ENCODE measurements around the gene C4orf36.

Gene C4orf36

DNA sequence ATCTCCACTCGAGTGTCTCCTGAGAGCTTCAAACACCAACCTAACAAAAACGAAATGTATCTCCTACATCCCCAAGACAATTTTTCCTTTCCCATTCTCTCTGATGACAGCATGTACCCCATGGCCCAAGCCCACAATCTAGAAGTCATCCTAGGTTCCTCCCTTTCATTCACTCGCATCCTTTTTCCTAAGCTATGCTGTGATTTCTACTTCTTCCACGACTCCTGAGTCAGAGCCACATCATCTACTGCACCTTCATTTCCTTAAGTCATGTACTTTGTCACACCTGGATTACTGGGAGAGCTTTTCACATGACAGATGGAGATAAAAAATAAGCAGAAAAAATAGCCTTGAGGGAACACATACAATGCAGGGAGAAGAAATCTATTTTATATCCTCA lies 20.1 kb downstream of the C4orf36 start:
- Histone ChIP-seq H3K9me3 (ENCODE audit: insufficient read depth, low read length) (no peaks in the 10 kb centered on the region), H3K27me3 (ENCODE audit: insufficient read depth, insufficient read length) (no peaks in the 10 kb centered on the region), H3K4me1 (ENCODE audit: insufficient read depth, insufficient read length) (no peaks in the 10 kb centered on the region), H3K4me3 (ENCODE audit: insufficient read length, low read depth) (no peak overlapping the region), H3K36me3 (ENCODE audit: insufficient read depth, insufficient read length, low read length) (no peaks in the 10 kb centered on the region), H3K9ac (ENCODE audit: insufficient read length, low read depth) (no peak overlapping the region)
- TF ChIP-seq YY1 (IDR thresholded peaks at IDR 0.05; ENCODE audit: insufficient read depth, insufficient read length) (no peak), ZNF274 (IDR thresholded peaks at IDR 0.05; ENCODE audit: low read depth, low read length) (no peak), SUZ12 (IDR thresholded peaks at IDR 0.05; ENCODE audit: extremely low read depth, insufficient read depth, insufficient read length) (no peak)
- DNase-seq (ENCODE audit: low read depth, low spot score) = no peak

DNA sequence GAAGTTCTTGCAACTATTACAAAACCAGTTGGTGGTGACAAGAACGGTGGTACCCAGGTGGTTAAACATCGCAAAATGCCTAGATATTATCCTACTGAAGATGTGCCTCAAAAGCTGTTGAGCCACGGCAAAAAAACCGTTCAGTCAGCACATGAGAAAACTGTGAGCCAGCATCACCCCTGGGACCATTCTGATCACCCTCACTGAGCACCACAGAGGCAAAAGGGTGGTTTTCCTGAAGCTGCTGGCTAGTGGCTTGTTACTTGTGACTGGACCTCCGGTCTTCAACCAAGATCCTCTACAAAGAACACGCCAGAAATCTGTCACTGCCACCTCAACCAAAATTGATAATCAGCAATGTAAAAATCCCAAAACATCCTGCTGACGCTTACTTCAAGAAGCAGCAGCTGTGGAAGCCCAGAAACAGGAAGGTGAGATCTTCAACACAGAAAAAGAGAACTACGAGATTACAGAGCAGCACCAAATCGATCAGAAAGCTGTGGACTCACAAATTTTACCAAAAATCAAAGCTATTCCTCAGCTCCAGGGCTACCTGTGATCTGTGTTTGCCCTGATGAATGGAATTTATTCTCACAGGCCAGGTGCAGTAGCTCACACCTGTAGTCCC lies 21.7 kb downstream of the C4orf36 start:
- H3K27me3 ChIP-seq (ENCODE audit: insufficient read depth, insufficient read length) = no peaks in the 10 kb centered on the region
- no peak for DNase-seq (ENCODE audit: low read depth, low spot score)
- H3K9me3 ChIP-seq (ENCODE audit: insufficient read depth, low read length) = no peaks in the 10 kb centered on the region
- no peak overlapping the region for H3K4me3 ChIP-seq (ENCODE audit: insufficient read length, low read depth)
- no peak for TF ChIP-seq YY1 (IDR thresholded peaks at IDR 0.05; ENCODE audit: insufficient read depth, insufficient read length)
- TF ChIP-seq ZNF274 (IDR thresholded peaks at IDR 0.05; ENCODE audit: low read depth, low read length) = no peak
- TF ChIP-seq SUZ12 (IDR thresholded peaks at IDR 0.05; ENCODE audit: extremely low read depth, insufficient read depth, insufficient read length) = no peak
- no peaks in the 10 kb centered on the region for H3K4me1 ChIP-seq (ENCODE audit: insufficient read depth, insufficient read length)
- H3K9ac ChIP-seq (ENCODE audit: insufficient read length, low read depth) = no peak overlapping the region
- no peaks in the 10 kb centered on the region for H3K36me3 ChIP-seq (ENCODE audit: insufficient read depth, insufficient read length, low read length)

DNA sequence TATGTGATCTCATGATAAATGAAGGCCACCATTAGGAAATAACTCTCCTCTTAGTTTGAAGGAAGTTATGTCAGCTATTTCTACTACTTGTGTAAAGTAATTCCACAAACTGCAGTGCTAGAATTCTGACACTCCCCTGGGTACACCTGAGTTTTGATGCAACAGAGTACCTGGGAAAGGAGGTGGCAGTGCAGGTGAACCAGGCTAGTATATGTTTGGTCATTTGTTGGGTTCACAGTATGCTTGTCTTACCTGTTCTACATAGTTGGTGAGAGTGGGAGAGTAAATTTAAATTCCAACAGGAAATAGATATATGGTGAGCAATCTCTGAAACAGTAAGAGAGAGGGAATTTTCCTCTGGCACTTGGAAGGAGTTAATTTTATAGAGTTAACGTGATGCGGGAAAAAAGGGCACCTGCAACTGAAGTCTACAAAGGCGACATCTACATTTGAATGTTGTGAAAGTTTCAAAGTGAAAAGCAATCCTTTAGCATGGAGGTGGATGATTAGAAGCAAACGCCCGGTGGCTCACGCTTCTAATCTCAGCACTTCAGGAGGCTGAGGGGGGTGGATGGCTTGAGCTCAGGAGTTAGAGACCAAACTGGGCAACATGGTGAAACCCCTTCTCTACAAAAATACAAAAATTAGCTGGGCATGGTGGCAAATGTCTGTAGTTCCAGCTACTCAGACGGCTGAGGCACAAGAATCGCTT lies 34.7 kb downstream of the C4orf36 start:
- TF ChIP-seq ZNF274 (IDR thresholded peaks at IDR 0.05; ENCODE audit: low read depth, low read length) (no peak), SUZ12 (IDR thresholded peaks at IDR 0.05; ENCODE audit: extremely low read depth, insufficient read depth, insufficient read length) (no peak), YY1 (IDR thresholded peaks at IDR 0.05; ENCODE audit: insufficient read depth, insufficient read length) (no peak)
- Histone ChIP-seq H3K9ac (ENCODE audit: insufficient read length, low read depth) (no peak overlapping the region), H3K27me3 (ENCODE audit: insufficient read depth, insufficient read length) (peaks cover 36% of the 10 kb centered on the region), H3K4me1 (ENCODE audit: insufficient read depth, insufficient read length) (no peaks in the 10 kb centered on the region), H3K9me3 (ENCODE audit: insufficient read depth, low read length) (no peaks in the 10 kb centered on the region), H3K4me3 (ENCODE audit: insufficient read length, low read depth) (no peak overlapping the region), H3K36me3 (ENCODE audit: insufficient read depth, insufficient read length, low read length) (no peaks in the 10 kb centered on the region)
- peak; percentile 25 for DNase-seq (ENCODE audit: low read depth, low spot score)

DNA sequence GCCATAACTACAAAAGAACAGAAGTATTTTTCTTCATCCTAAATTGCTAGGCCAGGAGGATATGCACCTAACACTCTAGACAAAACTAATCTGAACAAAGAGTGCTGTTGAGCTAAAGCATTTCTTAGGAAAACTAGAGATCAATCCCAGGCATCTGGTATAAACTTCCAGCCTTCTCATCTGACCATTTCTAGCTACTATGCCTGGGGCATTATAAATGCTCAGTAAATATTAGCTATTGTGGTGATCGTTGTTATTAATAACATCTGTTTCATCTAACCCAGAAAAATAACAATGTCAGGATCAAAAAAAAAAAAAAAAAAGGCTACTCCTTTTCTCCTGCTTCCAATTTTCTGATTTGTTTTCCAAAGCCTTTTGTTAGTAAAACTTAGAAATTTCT lies 35.3 kb downstream of the C4orf36 start:
- peaks cover 36% of the 10 kb centered on the region for H3K27me3 ChIP-seq (ENCODE audit: insufficient read depth, insufficient read length)
- H3K4me1 ChIP-seq (ENCODE audit: insufficient read depth, insufficient read length) = no peaks in the 10 kb centered on the region
- no peak overlapping the region for H3K4me3 ChIP-seq (ENCODE audit: insufficient read length, low read depth)
- DNase-seq (ENCODE audit: low read depth, low spot score) = no peak
- TF ChIP-seq ZNF274 (IDR thresholded peaks at IDR 0.05; ENCODE audit: low read depth, low read length) (no peak), YY1 (IDR thresholded peaks at IDR 0.05; ENCODE audit: insufficient read depth, insufficient read length) (no peak), SUZ12 (IDR thresholded peaks at IDR 0.05; ENCODE audit: extremely low read depth, insufficient read depth, insufficient read length) (no peak)
- no peaks in the 10 kb centered on the region for H3K9me3 ChIP-seq (ENCODE audit: insufficient read depth, low read length)
- no peak overlapping the region for H3K9ac ChIP-seq (ENCODE audit: insufficient read length, low read depth)
- H3K36me3 ChIP-seq (ENCODE audit: insufficient read depth, insufficient read length, low read length) = no peaks in the 10 kb centered on the region

DNA sequence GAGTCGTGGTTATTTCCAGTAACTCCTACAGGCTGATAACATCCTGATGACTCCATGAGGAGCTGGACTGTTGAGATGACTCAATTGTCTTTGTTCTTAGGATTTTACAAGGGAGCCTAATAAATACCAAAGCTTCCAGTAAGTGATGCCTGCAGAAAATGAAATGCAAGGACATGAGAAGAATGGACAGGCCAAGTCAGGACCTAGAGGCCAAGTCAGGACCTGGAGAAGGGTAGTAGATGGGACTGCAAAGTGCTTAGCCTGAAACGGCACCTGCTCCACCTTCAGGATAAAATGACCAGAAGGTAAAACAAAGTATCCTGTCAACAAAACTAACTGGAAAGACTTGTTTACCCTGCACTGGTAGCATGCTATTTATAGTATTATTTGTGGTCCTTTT lies 36.6 kb downstream of the C4orf36 start:
- H3K9ac ChIP-seq (ENCODE audit: insufficient read length, low read depth) = no peak overlapping the region
- H3K4me1 ChIP-seq (ENCODE audit: insufficient read depth, insufficient read length) = no peaks in the 10 kb centered on the region
- TF ChIP-seq YY1 (IDR thresholded peaks at IDR 0.05; ENCODE audit: insufficient read depth, insufficient read length) = no peak
- TF ChIP-seq SUZ12 (IDR thresholded peaks at IDR 0.05; ENCODE audit: extremely low read depth, insufficient read depth, insufficient read length) = no peak
- TF ChIP-seq ZNF274 (IDR thresholded peaks at IDR 0.05; ENCODE audit: low read depth, low read length) = no peak
- H3K4me3 ChIP-seq (ENCODE audit: insufficient read length, low read depth) = no peak overlapping the region
- no peaks in the 10 kb centered on the region for H3K9me3 ChIP-seq (ENCODE audit: insufficient read depth, low read length)
- peaks cover 28% of the 10 kb centered on the region for H3K27me3 ChIP-seq (ENCODE audit: insufficient read depth, insufficient read length)
- no peaks in the 10 kb centered on the region for H3K36me3 ChIP-seq (ENCODE audit: insufficient read depth, insufficient read length, low read length)
- DNase-seq (ENCODE audit: low read depth, low spot score) = no peak

DNA sequence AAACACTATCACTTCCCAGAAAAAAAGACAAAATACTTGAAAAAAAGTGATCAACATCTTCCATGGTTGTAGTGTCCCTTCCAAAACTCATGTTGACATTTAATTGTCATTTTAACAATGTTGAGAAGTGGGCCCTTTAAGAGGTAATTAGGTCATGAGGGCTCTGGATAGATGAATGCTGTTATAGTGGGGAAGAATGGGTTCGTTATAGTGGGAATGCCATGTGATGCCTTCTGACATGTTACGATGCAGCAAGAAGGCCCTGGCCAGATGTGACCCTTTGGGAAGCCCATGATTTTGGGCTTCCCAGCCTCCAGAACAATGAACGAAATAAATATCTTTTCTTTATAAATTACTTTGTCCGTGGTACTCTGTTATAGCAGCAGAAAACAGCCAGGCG lies 39.0 kb downstream of the C4orf36 start:
- peaks cover 21% of the 10 kb centered on the region for H3K27me3 ChIP-seq (ENCODE audit: insufficient read depth, insufficient read length)
- no peak overlapping the region for H3K9ac ChIP-seq (ENCODE audit: insufficient read length, low read depth)
- TF ChIP-seq YY1 (IDR thresholded peaks at IDR 0.05; ENCODE audit: insufficient read depth, insufficient read length) (no peak), ZNF274 (IDR thresholded peaks at IDR 0.05; ENCODE audit: low read depth, low read length) (no peak), SUZ12 (IDR thresholded peaks at IDR 0.05; ENCODE audit: extremely low read depth, insufficient read depth, insufficient read length) (no peak)
- H3K36me3 ChIP-seq (ENCODE audit: insufficient read depth, insufficient read length, low read length) = no peaks in the 10 kb centered on the region
- peaks cover 2% of the 10 kb centered on the region for H3K4me1 ChIP-seq (ENCODE audit: insufficient read depth, insufficient read length)
- no peak overlapping the region for H3K4me3 ChIP-seq (ENCODE audit: insufficient read length, low read depth)
- no peaks in the 10 kb centered on the region for H3K9me3 ChIP-seq (ENCODE audit: insufficient read depth, low read length)
- no peak for DNase-seq (ENCODE audit: low read depth, low spot score)

DNA sequence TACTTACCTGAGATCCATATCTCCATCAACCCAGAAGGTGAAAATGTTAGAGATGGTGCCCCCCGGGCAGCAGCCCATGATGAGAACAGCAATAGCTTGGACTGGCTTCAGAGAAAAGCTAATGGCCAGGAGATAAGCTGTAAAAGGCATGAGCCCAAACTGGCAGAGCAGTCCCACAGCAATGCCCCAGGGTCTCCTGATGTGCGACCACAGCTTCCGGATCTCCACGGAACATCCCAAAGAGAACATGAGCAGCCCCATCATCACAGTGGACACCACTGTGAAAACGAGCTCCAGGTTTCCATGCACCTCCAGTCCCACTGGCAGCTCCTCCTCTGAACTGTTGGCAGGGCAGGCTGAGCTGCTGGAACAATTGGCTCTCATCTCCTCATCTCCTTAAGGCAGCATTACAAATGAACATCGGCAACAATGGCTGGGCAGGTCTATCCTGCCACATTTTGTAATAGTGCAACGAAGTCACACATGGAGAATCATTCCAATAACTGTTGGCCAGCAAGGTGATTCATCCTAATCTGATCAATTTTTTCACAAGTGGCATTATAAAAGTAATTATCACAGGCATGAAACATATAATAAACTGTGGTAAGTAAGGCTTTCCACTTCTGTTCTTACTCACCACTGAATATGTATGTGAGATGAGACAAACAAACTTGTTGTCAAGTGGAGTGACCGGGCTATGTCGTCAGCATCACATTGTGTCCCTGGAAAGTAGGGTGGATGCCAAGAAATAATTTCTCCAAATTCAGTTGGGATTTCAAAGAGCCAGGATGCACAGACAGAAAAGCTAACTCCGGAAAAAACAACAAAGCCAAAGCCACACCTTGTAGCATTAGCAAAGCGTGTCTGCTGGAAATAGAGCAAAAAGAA lies 43.2 kb downstream of the C4orf36 start, which contains the start of gene SLC10A6:
Gene SLC10A6 (minus strand): TSS at position 653 of the 888 bp plus-strand sequence. CDS start 269 bp downstream, at position 384.
- H3K36me3 ChIP-seq (ENCODE audit: insufficient read depth, insufficient read length, low read length) = no peaks in the 10 kb centered on the region
- TF ChIP-seq YY1 (IDR thresholded peaks at IDR 0.05; ENCODE audit: insufficient read depth, insufficient read length) (no peak), ZNF274 (IDR thresholded peaks at IDR 0.05; ENCODE audit: low read depth, low read length) (no peak), SUZ12 (IDR thresholded peaks at IDR 0.05; ENCODE audit: extremely low read depth, insufficient read depth, insufficient read length) (no peak)
- DNase-seq (ENCODE audit: low read depth, low spot score) = no peak
- H3K4me3 ChIP-seq (ENCODE audit: insufficient read length, low read depth) = no peak within 1 kb of the TSS
- H3K9ac ChIP-seq (ENCODE audit: insufficient read length, low read depth) = no peak within 1 kb of the TSS
- no peaks in the 10 kb centered on the region for H3K27me3 ChIP-seq (ENCODE audit: insufficient read depth, insufficient read length)
- peaks cover 2% of the 10 kb centered on the region for H3K4me1 ChIP-seq (ENCODE audit: insufficient read depth, insufficient read length)
- no peaks in the 10 kb centered on the region for H3K9me3 ChIP-seq (ENCODE audit: insufficient read depth, low read length)

Measured in NT2/D1 (cell line).